MM.1S (cell line): ENCODE measurements around the gene SLC7A6.

Source experiments
- DNase-seq: peaks from one replicate; pipeline ENCODE4 v3.0.0-alpha.2; 2015
- H2AFZ ChIP-seq: fragments of 300-600 bp; sonication (generic); 2 replicates; pipeline ENCODE4 v1.6.0; 2016; ENCODE audit warnings: antibody characterized with exemption, low read length
- H3F3A ChIP-seq: fragments of 300-600 bp; sonication (generic); 2 replicates; pipeline ENCODE4 v1.6.1; 2016; ENCODE audit warnings: mild to moderate bottlenecking, antibody characterized with exemption, low read length, moderate library complexity, mixed read lengths; ENCODE audit not compliant: insufficient read depth
- H3K27ac ChIP-seq: fragments of 300-600 bp; sonication (generic); 2 replicates; pipeline ENCODE4 v1.5.1; 2016; ENCODE audit warnings: mild to moderate bottlenecking, low read length
- H3K27me3 ChIP-seq: fragments of 300-600 bp; sonication (generic); replicated peaks from 2 replicates; pipeline ENCODE4 v1.6.0; 2016; ENCODE audit warnings: low read length; ENCODE audit not compliant: insufficient read depth
- H3K36me3 ChIP-seq: fragments of 300-600 bp; sonication (generic); replicated peaks from 2 replicates; pipeline ENCODE4 v1.6.1; 2016; ENCODE audit warnings: mild to moderate bottlenecking, low read length, mixed read lengths; ENCODE audit not compliant: insufficient read depth
- H3K4me1 ChIP-seq: fragments of 300-600 bp; sonication (generic); 2 replicates; pipeline ENCODE4 v1.6.1; 2016; ENCODE audit warnings: low read length, mixed read lengths
- H3K4me2 ChIP-seq: fragments of 300-600 bp; sonication (generic); 2 replicates; pipeline ENCODE4 v1.6.0; 2016; ENCODE audit warnings: low read depth, low read length
- H3K4me3 ChIP-seq: fragments of 300-600 bp; sonication (generic); 2 replicates; pipeline ENCODE4 v1.5.1; 2016; ENCODE audit warnings: low read length, mixed read lengths
- H3K79me2 ChIP-seq: fragments of 300-600 bp; sonication (generic); 2 replicates; pipeline ENCODE4 v1.6.1; 2016; ENCODE audit warnings: mixed run types, low read length, mixed read lengths
- H3K9ac ChIP-seq: fragments of 300-600 bp; sonication (generic); 2 replicates; pipeline ENCODE4 v1.6.1; 2016; ENCODE audit warnings: low read length, mixed read lengths
- H3K9me2 ChIP-seq: fragments of 300-600 bp; sonication (generic); replicated peaks from 2 replicates; pipeline ENCODE4 v1.6.1; 2016; ENCODE audit warnings: mild to moderate bottlenecking, low read length, mixed read lengths; ENCODE audit not compliant: insufficient read depth
- H3K9me3 ChIP-seq: fragments of 300-600 bp; sonication (generic); replicated peaks from 2 replicates; pipeline ENCODE4 v1.6.1; 2016; ENCODE audit warnings: mild to moderate bottlenecking, low read length, mixed read lengths; ENCODE audit not compliant: insufficient read depth
- H4K20me1 ChIP-seq: fragments of 300-600 bp; sonication (generic); 2 replicates; pipeline ENCODE4 v1.6.1; 2016; ENCODE audit warnings: mild to moderate bottlenecking, low read length, moderate library complexity, mixed read lengths; ENCODE audit not compliant: insufficient read depth
- CTCF ChIP-seq: fragments of 300-600 bp; sonication (generic); IDR thresholded peaks from 2 replicates; pipeline ENCODE4 v1.5.1; 2016; ENCODE audit warnings: antibody characterized with exemption, low read length, mixed read lengths
- EZH2 ChIP-seq: fragments of 300-600 bp; sonication (generic); optimal IDR thresholded peaks from 2 replicates; pipeline ENCODE3; 2017; ENCODE audit warnings: low read depth, mild to moderate bottlenecking, antibody characterized with exemption, low read length, mixed read lengths
- EZH2phosphoT487 ChIP-seq: fragments of 300-600 bp; sonication (generic); IDR thresholded peaks from 2 replicates; pipeline ENCODE4 v1.6.1; 2018; ENCODE audit warnings: antibody characterized with exemption, low read length

The SLC7A6 gene

GRCh38 chr16:68300734-68301459 lies 36.6 kb downstream of the SLC7A6 start:
- Histone ChIP-seq H3K36me3 (peaks cover 16% of the 10 kb centered on the region), H3K4me3 (no peak overlapping the region), H4K20me1 (no peaks in the 10 kb centered on the region), H3K9me3 (no peaks in the 10 kb centered on the region), H2AFZ (no peak overlapping the region), H3K27ac (no peak overlapping the region), H3K9me2 (no peaks in the 10 kb centered on the region), H3F3A (peaks cover 9% of the 10 kb centered on the region; the same call in 1 of the 2 replicates), H3K9ac (no peak overlapping the region), H3K4me2 (no peak overlapping the region), H3K79me2 (peaks cover 82% of the 10 kb centered on the region), H3K27me3 (no peaks in the 10 kb centered on the region), H3K4me1 (peaks cover 6% of the 10 kb centered on the region; the same call in 1 of the 2 replicates)
- TF ChIP-seq CTCF (no peak), EZH2phosphoT487 (no peak), EZH2 (no peak)
- no peak for DNase-seq

DNA sequence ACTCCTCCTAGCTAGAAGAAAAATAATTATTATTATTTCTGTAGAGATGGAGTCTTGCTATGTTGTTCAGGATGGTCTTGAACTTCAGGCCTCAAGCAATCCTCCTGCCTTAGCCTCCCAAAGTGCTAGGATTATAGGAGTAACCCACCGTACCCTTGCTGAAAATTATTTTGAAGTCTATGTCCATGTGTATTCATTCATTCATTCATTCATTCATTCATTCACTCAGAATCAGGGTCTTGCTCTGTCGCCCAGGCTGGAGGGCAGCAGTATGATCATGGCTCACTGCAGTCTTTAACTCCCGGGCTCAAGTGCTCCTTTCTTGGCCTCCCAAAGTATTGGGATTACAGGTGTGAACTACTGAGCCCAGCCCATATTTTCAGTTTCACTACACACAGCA lies 42.3 kb downstream of the SLC7A6 start:
- Histone ChIP-seq H3K4me3 (no peak overlapping the region), H3K27me3 (no peaks in the 10 kb centered on the region), H2AFZ (no peak overlapping the region), H3K79me2 (peaks cover 83% of the 10 kb centered on the region), H3K27ac (peak overlapping the region; percentile 27; the same call in 1 of the 2 replicates), H4K20me1 (no peaks in the 10 kb centered on the region), H3K4me1 (peaks cover 27% of the 10 kb centered on the region), H3K36me3 (peaks cover 9% of the 10 kb centered on the region), H3K9ac (no peak overlapping the region), H3K4me2 (peak overlapping the region; percentile 27; the same call in 1 of the 2 replicates), H3K9me3 (no peaks in the 10 kb centered on the region), H3F3A (peaks cover 30% of the 10 kb centered on the region), H3K9me2 (no peaks in the 10 kb centered on the region)
- DNase-seq = no peak
- TF ChIP-seq CTCF (no peak), EZH2phosphoT487 (no peak), EZH2 (no peak)

GRCh38 chr16:68309799-68310198 lies 45.5 kb downstream of the SLC7A6 start:
- peak overlapping the region; percentile 99 for H3K4me3 ChIP-seq
- peak overlapping the region; percentile 85 for H3K4me2 ChIP-seq
- no peaks in the 10 kb centered on the region for H4K20me1 ChIP-seq
- H3K9me3 ChIP-seq = no peaks in the 10 kb centered on the region
- peaks cover 93% of the 10 kb centered on the region for H3K79me2 ChIP-seq
- DNase-seq = peak; percentile 30
- peaks cover 31% of the 10 kb centered on the region for H3F3A ChIP-seq
- H3K4me1 ChIP-seq = peaks cover 32% of the 10 kb centered on the region
- H3K27me3 ChIP-seq = no peaks in the 10 kb centered on the region
- 0 out of 2 replicates have a peak overlapping the region, but pooled peaks have one; percentile 87 for H2AFZ ChIP-seq
- peak overlapping the region; percentile 62; the same call in 1 of the 2 replicates for H3K27ac ChIP-seq
- H3K9ac ChIP-seq = peak overlapping the region; percentile 81
- no peaks in the 10 kb centered on the region for H3K9me2 ChIP-seq
- H3K36me3 ChIP-seq = no peaks in the 10 kb centered on the region; the same call in 1 of the 2 replicates
- no peak for TF ChIP-seq EZH2phosphoT487

- H3K4me1 ChIP-seq = peaks cover 27% of the 10 kb centered on the region
- no peaks in the 10 kb centered on the region for H3K27me3 ChIP-seq
- no peak for TF ChIP-seq CTCF
- no peak for TF ChIP-seq EZH2phosphoT487
- peak overlapping the region; percentile 81 for H3K9ac ChIP-seq
- no peak for DNase-seq
- peaks cover 31% of the 10 kb centered on the region for H3F3A ChIP-seq
- H3K9me2 ChIP-seq = no peaks in the 10 kb centered on the region
- peak overlapping the region; percentile 87 for H2AFZ ChIP-seq
- peak overlapping the region; percentile 99 for H3K4me3 ChIP-seq
- peaks cover 93% of the 10 kb centered on the region for H3K79me2 ChIP-seq
- H3K27ac ChIP-seq = peak overlapping the region; percentile 62; the same call in 1 of the 2 replicates
- H3K4me2 ChIP-seq = peak overlapping the region; percentile 85
- no peaks in the 10 kb centered on the region; the same call in 1 of the 2 replicates for H3K36me3 ChIP-seq
- H3K9me3 ChIP-seq = no peaks in the 10 kb centered on the region
- no peaks in the 10 kb centered on the region for H4K20me1 ChIP-seq
These were observed 46.1 kb downstream of the SLC7A6 start for GRCh38 chr16:68310437-68310773.
